NCI-H2196 treated with DMSO at 0.1 percent for 48 hours (cell line): ENCODE measurements around the gene GPR139.

Experiments used
- DNase-seq: peaks from one replicate; lab custom pipeline; 2025; ENCODE audit not compliant: unreplicated experiment; lab: John Stamatoyannopoulos, UW

The GPR139 gene

DNA sequence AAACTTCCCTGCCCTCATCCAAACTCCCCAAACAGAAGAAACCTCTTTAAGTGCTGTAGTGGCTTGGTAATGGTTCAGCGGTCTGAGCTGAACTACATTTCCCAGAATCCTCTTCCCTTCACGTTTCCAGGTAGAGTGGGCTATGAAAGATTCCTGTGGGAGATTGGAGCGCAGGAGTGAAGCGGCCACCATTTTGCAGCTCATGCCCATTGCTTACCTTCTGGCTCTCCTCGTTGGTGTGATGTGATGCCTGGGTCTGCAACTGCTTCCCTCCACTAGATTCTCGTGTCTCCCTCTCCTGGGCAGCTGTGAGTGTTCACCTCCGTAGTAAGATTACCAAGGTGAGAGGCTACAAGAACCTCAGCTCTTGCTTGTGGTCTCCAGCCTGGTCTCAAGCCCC, 82.1 kb downstream of the GPR139 start:
- DNase-seq, result no peak

- DNase-seq, result no peak
Observed at GRCh38 chr16:19984135-19984534, 89.6 kb downstream of the GPR139 start.
